Uterus (tissue), 2 donors: ENCODE measurements around the gene NMS.

Experiments
- CTCF ChIP-seq, 4 experiments: fragments of 200-600 bp in 2 of 4; fragments of 450-650 bp in 2 of 4; sonication (generic) in 2 of 4; IDR thresholded peaks; one replicate each; pipeline ENCODE4 v1.5.1; 2016 to 2019; ENCODE audit warnings: antibody characterized with exemption in 4 of 4, mild to moderate bottlenecking in 2 of 4, moderate library complexity in 1 of 4
- POLR2A ChIP-seq, 2 donors: fragments of 450-650 bp; IDR thresholded peaks; one replicate each; pipeline ENCODE4 v1.6.1; 2016; ENCODE audit warnings: antibody characterized with exemption in 2 of 2, mild to moderate bottlenecking in 1 of 2, moderate library complexity in 1 of 2

DNA sequence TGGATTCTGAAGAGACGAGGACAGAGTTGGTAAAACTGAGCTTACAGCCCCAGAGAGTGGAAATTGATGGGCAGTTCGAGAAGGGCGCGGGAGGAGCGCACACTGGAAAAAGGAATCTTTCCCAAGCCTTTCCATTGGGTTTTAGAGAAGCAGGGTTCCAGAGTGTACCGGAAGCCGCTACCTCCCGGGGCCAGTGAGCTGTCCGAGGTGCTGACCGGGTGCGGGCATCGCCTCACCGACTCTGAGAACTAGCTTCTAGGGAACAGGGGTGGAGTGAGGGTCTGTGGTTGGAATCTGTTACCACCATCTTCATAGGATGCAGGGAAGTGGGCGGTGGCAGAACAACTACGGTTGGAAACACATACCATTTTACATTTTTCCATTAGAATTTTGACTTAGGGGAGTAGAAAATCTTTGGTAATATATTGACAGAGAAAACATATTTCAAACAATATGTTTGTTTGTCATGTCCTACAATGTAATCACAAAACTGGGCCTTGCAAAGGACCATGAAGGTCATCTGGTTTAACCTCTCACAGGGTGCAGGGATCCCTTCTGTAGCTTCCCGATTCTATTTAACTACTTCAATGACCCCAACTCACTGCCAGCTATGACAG lies 724 bp downstream of the NMS start:
- TF ChIP-seq POLR2A (IDR thresholded peaks at IDR 0.05) (no peak), CTCF (IDR thresholded peaks at IDR 0.05) (no peak)
